HepG2 (cell line): ENCODE measurements around the gene TMC2. TPM values are rescaled to one million over a fixed set of nuclear protein-coding genes. Genes with fewer than 3 reads are reported as not detected.
A peak's percentile ranks its signal among the peaks of the same experiment; 100 is the strongest.

Source experiments
- ATRX ChIP-seq: sonication (generic); formaldehyde crosslinking; IDR thresholded peaks from 2 replicates; pipeline ENCODE4 v1.4.0; 2020; ENCODE audit warnings: missing genetic modification reagents, borderline replicate concordance
- DMAP1 ChIP-seq: IDR thresholded peaks from 2 replicates; pipeline ENCODE4 v1.6.1; 2016
- DR1 ChIP-seq: sonication (generic); formaldehyde crosslinking; IDR thresholded peaks from 2 replicates; pipeline ENCODE4 v1.8.0; 2021; ENCODE audit warnings: mild to moderate bottlenecking, missing genetic modification reagents, inconsistent platforms
- IKZF1 ChIP-seq: fragments of 450-650 bp; IDR thresholded peaks from 2 replicates; pipeline ENCODE4 v1.7.1; 2016
- MYNN ChIP-seq: sonication (generic); formaldehyde crosslinking; IDR thresholded peaks from 2 replicates; pipeline ENCODE4 v1.4.0; 2020; ENCODE audit warnings: mild to moderate bottlenecking, low read depth, missing genetic modification reagents
- PHF5A ChIP-seq: IDR thresholded peaks from one replicate; pipeline ENCODE4 v1.6.1; 2018; ENCODE audit warnings: low read depth, missing genetic modification reagents; ENCODE audit not compliant: unreplicated experiment
- POGZ ChIP-seq: sonication (generic); formaldehyde crosslinking; IDR thresholded peaks from 2 replicates; pipeline ENCODE4 v1.4.0; 2020; ENCODE audit warnings: mild to moderate bottlenecking, missing genetic modification reagents
- REPIN1 ChIP-seq: sonication (generic); formaldehyde crosslinking; IDR thresholded peaks from 2 replicates; pipeline ENCODE4 v1.8.0; 2022; ENCODE audit warnings: missing genetic modification reagents, low read depth, mild to moderate bottlenecking, borderline replicate concordance
- RORA ChIP-seq: sonication (generic); formaldehyde crosslinking; IDR thresholded peaks from 2 replicates; pipeline ENCODE4 v1.5.0; 2020; ENCODE audit warnings: mild to moderate bottlenecking, missing genetic modification reagents, moderate library complexity
- ZBTB1 ChIP-seq: sonication (generic); formaldehyde crosslinking; IDR thresholded peaks from 2 replicates; pipeline ENCODE4 v1.4.0; 2020; ENCODE audit warnings: missing genetic modification reagents, borderline replicate concordance
- ZFP36L2 ChIP-seq: sonication (generic); formaldehyde crosslinking; IDR thresholded peaks from 2 replicates; pipeline ENCODE4 v1.4.0; 2020; ENCODE audit warnings: missing genetic modification reagents
- ZNF136 ChIP-seq: sonication (generic); formaldehyde crosslinking; IDR thresholded peaks from 2 replicates; pipeline ENCODE4 v1.8.1; 2022; ENCODE audit warnings: low read depth, mild to moderate bottlenecking, moderate library complexity, missing genetic modification reagents
- ZNF20 ChIP-seq: sonication (generic); formaldehyde crosslinking; IDR thresholded peaks from 2 replicates; pipeline ENCODE4 v1.4.0; 2020; ENCODE audit warnings: mild to moderate bottlenecking, moderate library complexity, missing genetic modification reagents
- ZNF709 ChIP-seq: sonication (generic); formaldehyde crosslinking; IDR thresholded peaks from 2 replicates; pipeline ENCODE4 v1.5.0; 2020; ENCODE audit warnings: mild to moderate bottlenecking, missing genetic modification reagents
- polyA plus RNA-seq, 8 experiments: library from polyadenylated mRNA; depleted of rRNA in 3 of 8; stranded (reverse) in 7 of 8; unstranded in 1 of 8; fragments of >200 nt; fragmentation: Illumina TruSeq in 4 of 8; extraction: Trizol in 4 of 8; gene quantifications; 2 replicates each; pipeline versions ENCODE4 v1.2.1 to v1.2.3, GENCODE V29; 2011 to 2016; ENCODE audit warnings: low read depth in 4 of 8, missing spikeins in 1 of 8, mixed read lengths in 1 of 8; ENCODE audit not compliant: insufficient read depth in 1 of 8
- total RNA-seq, 5 experiments: library from RNA; depleted of rRNA; stranded (reverse); fragments of >200 nt; fragmentation: Illumina TruSeq; extraction: Trizol; gene quantifications; 2 replicates each; pipeline ENCODE4 v1.2.3, GENCODE V29; 2016; ENCODE audit warnings: low read depth in 1 of 5
- TF ChIP-seq, protein P1 (sequence below): sonication (generic); formaldehyde crosslinking; IDR thresholded peaks from 2 replicates; pipeline ENCODE4 v1.8.0; 2022; ENCODE audit warnings: missing genetic modification reagents, mild to moderate bottlenecking, moderate library complexity, borderline replicate concordance
- TF ChIP-seq, protein P2 (sequence below): IDR thresholded peaks from 2 replicates; pipeline ENCODE4 v1.4.0; 2020; ENCODE audit warnings: mild to moderate bottlenecking, missing genetic modification reagents
- TF ChIP-seq, protein P3 (sequence below): sonication (generic); formaldehyde crosslinking; IDR thresholded peaks from 2 replicates; pipeline ENCODE4 v1.4.0; 2020; ENCODE audit warnings: mild to moderate bottlenecking, missing genetic modification reagents
- TF ChIP-seq, protein P4 (sequence below): sonication (generic); formaldehyde crosslinking; conservative IDR thresholded peaks from 2 replicates; pipeline ENCODE4 v1.8.0; 2022; ENCODE audit warnings: missing genetic modification reagents

The TMC2 gene
- total and polyA plus RNA-seq, 2 of the 13 experiments (the other 11 are each of a cell fraction or from before 2014, with no cell fraction given): not detected

DNA sequence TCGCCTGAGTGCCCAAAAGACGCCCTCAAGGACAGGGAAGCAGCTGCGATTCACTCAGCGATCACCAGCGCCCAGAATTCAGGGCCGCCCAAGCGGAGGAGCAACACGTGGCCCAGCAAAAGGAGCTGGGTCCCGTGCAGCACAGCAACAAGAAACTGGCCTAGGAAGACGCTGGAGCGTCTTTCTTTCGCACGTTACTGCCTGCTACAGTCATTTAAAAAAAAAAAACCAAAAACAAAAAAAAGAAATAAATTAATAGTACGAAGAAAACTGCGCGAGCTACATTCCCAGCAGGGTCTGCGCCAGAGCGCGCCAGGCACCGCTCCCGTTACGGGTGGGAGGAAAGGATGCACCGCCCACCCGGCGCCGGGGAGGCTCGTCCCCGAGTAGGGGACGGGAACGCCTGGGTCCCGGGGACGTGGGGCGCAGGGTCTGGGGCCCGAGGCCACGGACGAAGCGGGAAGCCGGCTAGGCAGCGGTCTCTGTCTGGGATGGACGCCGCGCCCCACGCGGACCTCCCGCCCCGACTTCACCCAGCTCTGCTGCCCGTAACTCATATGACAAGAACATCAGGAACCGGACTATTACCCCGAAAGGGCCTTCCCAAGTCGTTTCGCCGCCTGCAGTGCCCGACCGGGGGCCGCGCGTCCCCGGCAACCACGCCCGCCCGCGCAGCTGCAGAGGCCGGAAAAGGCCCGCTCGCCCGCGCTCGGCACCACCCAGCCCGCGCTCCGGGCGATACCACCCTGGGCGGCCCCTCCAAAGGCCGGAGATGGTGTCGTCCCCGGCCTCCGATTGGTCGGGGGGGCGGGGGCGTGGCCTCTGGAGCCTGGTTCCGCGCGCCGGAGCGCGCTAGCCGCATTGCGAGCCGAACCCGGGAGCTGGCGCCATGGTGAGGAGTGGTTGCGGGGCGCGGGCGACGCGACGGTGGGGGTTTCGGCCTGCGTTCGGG lies 115.7 kb downstream of the TMC2 start, which contains the start of gene NOP56 (continued):
- TF ChIP-seq RORA (CRISPR knock-in tag) (no peak), ZFP36L2 (CRISPR knock-in tag) (no peak), DMAP1 (CRISPR knock-in tag) (peak; percentile 93), PHF5A (peak; percentile 91), ZBTB1 (CRISPR knock-in tag) (peak; percentile 41; the same call in 1 of the 2 replicates), ZNF136 (CRISPR knock-in tag) (peak; percentile 89), REPIN1 (peak; percentile 90), POGZ (CRISPR knock-in tag) (peak; percentile 92), DR1 (CRISPR knock-in tag) (peak; percentile 97), MYNN (CRISPR knock-in tag) (0 out of 2 replicates have a peak, but pooled peaks have one; percentile 18), ZNF709 (peak; percentile 98), ZNF20 (CRISPR knock-in tag) (no peak; the same call in 1 of the 2 replicates), ATRX (CRISPR knock-in tag) (no peak), IKZF1 (no peak)
- TF ChIP-seq, protein P1, sequence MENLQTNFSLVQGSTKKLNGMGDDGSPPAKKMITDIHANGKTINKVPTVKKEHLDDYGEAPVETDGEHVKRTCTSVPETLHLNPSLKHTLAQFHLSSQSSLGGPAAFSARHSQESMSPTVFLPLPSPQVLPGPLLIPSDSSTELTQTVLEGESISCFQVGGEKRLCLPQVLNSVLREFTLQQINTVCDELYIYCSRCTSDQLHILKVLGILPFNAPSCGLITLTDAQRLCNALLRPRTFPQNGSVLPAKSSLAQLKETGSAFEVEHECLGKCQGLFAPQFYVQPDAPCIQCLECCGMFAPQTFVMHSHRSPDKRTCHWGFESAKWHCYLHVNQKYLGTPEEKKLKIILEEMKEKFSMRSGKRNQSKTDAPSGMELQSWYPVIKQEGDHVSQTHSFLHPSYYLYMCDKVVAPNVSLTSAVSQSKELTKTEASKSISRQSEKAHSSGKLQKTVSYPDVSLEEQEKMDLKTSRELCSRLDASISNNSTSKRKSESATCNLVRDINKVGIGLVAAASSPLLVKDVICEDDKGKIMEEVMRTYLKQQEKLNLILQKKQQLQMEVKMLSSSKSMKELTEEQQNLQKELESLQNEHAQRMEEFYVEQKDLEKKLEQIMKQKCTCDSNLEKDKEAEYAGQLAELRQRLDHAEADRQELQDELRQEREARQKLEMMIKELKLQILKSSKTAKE (CRISPR knock-in tag): no peak; the same call in none of the 2 replicates
- TF ChIP-seq, protein P2, sequence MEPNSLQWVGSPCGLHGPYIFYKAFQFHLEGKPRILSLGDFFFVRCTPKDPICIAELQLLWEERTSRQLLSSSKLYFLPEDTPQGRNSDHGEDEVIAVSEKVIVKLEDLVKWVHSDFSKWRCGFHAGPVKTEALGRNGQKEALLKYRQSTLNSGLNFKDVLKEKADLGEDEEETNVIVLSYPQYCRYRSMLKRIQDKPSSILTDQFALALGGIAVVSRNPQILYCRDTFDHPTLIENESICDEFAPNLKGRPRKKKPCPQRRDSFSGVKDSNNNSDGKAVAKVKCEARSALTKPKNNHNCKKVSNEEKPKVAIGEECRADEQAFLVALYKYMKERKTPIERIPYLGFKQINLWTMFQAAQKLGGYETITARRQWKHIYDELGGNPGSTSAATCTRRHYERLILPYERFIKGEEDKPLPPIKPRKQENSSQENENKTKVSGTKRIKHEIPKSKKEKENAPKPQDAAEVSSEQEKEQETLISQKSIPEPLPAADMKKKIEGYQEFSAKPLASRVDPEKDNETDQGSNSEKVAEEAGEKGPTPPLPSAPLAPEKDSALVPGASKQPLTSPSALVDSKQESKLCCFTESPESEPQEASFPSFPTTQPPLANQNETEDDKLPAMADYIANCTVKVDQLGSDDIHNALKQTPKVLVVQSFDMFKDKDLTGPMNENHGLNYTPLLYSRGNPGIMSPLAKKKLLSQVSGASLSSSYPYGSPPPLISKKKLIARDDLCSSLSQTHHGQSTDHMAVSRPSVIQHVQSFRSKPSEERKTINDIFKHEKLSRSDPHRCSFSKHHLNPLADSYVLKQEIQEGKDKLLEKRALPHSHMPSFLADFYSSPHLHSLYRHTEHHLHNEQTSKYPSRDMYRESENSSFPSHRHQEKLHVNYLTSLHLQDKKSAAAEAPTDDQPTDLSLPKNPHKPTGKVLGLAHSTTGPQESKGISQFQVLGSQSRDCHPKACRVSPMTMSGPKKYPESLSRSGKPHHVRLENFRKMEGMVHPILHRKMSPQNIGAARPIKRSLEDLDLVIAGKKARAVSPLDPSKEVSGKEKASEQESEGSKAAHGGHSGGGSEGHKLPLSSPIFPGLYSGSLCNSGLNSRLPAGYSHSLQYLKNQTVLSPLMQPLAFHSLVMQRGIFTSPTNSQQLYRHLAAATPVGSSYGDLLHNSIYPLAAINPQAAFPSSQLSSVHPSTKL (CRISPR knock-in tag): peak; percentile 39; the same call in 1 of the 2 replicates
- TF ChIP-seq, protein P3, sequence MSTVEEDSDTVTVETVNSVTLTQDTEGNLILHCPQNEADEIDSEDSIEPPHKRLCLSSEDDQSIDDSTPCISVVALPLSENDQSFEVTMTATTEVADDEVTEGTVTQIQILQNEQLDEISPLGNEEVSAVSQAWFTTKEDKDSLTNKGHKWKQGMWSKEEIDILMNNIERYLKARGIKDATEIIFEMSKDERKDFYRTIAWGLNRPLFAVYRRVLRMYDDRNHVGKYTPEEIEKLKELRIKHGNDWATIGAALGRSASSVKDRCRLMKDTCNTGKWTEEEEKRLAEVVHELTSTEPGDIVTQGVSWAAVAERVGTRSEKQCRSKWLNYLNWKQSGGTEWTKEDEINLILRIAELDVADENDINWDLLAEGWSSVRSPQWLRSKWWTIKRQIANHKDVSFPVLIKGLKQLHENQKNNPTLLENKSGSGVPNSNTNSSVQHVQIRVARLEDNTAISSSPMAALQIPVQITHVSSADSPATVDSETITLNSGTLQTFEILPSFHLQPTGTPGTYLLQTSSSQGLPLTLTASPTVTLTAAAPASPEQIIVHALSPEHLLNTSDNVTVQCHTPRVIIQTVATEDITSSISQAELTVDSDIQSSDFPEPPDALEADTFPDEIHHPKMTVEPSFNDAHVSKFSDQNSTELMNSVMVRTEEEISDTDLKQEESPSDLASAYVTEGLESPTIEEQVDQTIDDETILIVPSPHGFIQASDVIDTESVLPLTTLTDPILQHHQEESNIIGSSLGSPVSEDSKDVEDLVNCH (CRISPR knock-in tag): peak; percentile 27; the same call in 1 of the 2 replicates
- TF ChIP-seq, protein P4, sequence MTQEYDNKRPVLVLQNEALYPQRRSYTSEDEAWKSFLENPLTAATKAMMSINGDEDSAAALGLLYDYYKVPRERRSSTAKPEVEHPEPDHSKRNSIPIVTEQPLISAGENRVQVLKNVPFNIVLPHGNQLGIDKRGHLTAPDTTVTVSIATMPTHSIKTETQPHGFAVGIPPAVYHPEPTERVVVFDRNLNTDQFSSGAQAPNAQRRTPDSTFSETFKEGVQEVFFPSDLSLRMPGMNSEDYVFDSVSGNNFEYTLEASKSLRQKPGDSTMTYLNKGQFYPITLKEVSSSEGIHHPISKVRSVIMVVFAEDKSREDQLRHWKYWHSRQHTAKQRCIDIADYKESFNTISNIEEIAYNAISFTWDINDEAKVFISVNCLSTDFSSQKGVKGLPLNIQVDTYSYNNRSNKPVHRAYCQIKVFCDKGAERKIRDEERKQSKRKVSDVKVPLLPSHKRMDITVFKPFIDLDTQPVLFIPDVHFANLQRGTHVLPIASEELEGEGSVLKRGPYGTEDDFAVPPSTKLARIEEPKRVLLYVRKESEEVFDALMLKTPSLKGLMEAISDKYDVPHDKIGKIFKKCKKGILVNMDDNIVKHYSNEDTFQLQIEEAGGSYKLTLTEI (CRISPR knock-in tag): no peak
